ENCODE measurements around the gene SGCA. TPM values are rescaled to one million over a fixed set of nuclear protein-coding genes. Genes with fewer than 3 reads are reported as not detected.
A peak's percentile ranks its signal among the peaks of the same experiment; 100 is the strongest.

SGCA gene
- total and polyA plus RNA-seq, 2 of the 13 experiments (the other 11 are each of a cell fraction or from before 2014, with no cell fraction given): not detected

DNA sequence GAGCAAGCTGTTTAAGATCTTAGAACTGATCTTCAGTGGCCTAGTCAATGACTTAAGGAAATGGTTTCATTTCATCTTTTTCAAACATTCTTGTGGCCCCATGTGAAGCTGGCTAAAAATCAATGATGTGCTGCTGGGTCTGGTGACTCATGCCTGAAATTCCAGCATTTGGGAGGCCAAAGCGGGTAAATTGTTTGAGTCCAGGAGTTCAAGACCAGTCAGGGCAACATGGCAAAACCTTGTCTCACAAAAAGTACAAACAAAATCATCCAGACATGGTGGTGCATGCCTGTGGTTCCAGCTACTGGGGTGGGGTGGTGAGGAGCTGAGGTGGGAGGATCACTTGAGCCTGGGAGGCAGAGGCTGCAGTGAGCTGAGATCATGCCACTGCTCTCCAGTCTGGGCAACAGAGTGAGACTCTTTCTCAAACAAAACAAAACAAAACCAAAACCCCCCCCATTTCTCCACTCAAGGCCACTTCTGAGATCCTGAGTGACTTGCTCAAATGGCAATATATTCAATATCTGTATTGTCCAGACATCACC, 53.0 kb downstream of the SGCA start:
- H3K27me3 ChIP-seq (ENCODE audit: control insufficient read depth in 1 of 2, insufficient read depth in 2 of 2, low read length in 2 of 2): no peaks in the 10 kb centered on the region; a peak in 1 of 5 replicates
- no peaks in the 10 kb centered on the region for H3K9me3 ChIP-seq (ENCODE audit: low read length)
- peaks cover 49% of the 10 kb centered on the region for H3K4me1 ChIP-seq (ENCODE audit: insufficient read depth, low read length)
- no peak overlapping the region for H3K9ac ChIP-seq (ENCODE audit: insufficient read depth, low read depth, low read length)
- no peak overlapping the region for H2AFZ ChIP-seq (ENCODE audit: low read length)
- FAIRE-seq (peak; percentile 91), DNase-seq (ENCODE audit: low spot score) (peak; percentile 87), ATAC-seq (peak; percentile 35)
- H3K4me3 ChIP-seq (replicated peaks in 1 of 3; ENCODE audit: insufficient read depth in 1 of 3, low read depth in 2 of 3, low read length in 3 of 3): no peak overlapping the region
- no TSS peak for BruUV-seq (replicated peaks)
- H3K79me2 ChIP-seq (ENCODE audit: insufficient read depth, low read length): no peaks in the 10 kb centered on the region
- H3K36me3 ChIP-seq (replicated peaks in 1 of 2; ENCODE audit: control insufficient read depth in 1 of 2, insufficient read depth in 2 of 2, low read length in 2 of 2): no peaks in the 10 kb centered on the region
- 0% methylated on average over 1 of the region's 1 CpG for WGBS (ENCODE audit: low lambda C conversion rate)
- in situ Hi-C loops (cut with HindIII; ENCODE audit: extremely low pct_ligation_motif_present, low pct_unique_long_range_greater_than_20kb) (no loop called here), intact Hi-C loops (cut with micrococcal nuclease; ENCODE audit: unreplicated experiment) (no loop called here)
- H3K4me2 ChIP-seq (ENCODE audit: low read depth, low read length): peak overlapping the region; percentile 57
- POLR2A ChIA-PET: interaction anchor here (1.3 kb wide), 1 partner anchor 9 kb away, joined by 3 read pairs; no protein-coding TSS in a partner anchor
- H4K20me1 ChIP-seq (ENCODE audit: insufficient read depth, low read length): no peaks in the 10 kb centered on the region
- CTCF ChIA-PET (ENCODE audit: low intra/inter-chr PET ratio, low total read pairs): interaction anchor here (1.2 kb wide), 1 partner anchor 18 kb away, joined by 3 read pairs; no protein-coding TSS in a partner anchor
- no peak overlapping the region for H3K27ac ChIP-seq (ENCODE audit: extremely low read length, insufficient read depth, low read length)
- TF ChIP-seq SP4 (CRISPR knock-in tag; IDR thresholded peaks at IDR 0.05) (no peak), KLF15 (CRISPR knock-in tag; IDR thresholded peaks at IDR 0.05; ENCODE audit: borderline replicate concordance) (no peak), ISX (CRISPR knock-in tag; conservative IDR thresholded peaks at IDR 0.05) (no peak), ZMAT3 (CRISPR knock-in tag; conservative IDR thresholded peaks at IDR 0.05) (no peak), PHF5A (CRISPR knock-in tag; IDR thresholded peaks at IDR 0.05; ENCODE audit: low read depth, unreplicated experiment) (no peak), ZNF251 (CRISPR knock-in tag; IDR thresholded peaks at IDR 0.05) (no peak), REXO4 (CRISPR knock-in tag; IDR thresholded peaks at IDR 0.05; ENCODE audit: borderline replicate concordance) (no peak), RXRA (CRISPR knock-in tag; IDR thresholded peaks at IDR 0.05) (peak; percentile 25; the same call in 1 of the 2 replicates), CBX5 (CRISPR knock-in tag; IDR thresholded peaks at IDR 0.05; ENCODE audit: borderline replicate concordance) (0 out of 2 replicates have a peak, but pooled peaks have one; percentile 24), TEAD3 (CRISPR knock-in tag; optimal IDR thresholded peaks at IDR 0.05; ENCODE audit: borderline replicate concordance) (peak; percentile 91), HMG20B (CRISPR knock-in tag; conservative IDR thresholded peaks at IDR 0.05) (no peak), KAT2B (IDR thresholded peaks at IDR 0.05; ENCODE audit: borderline replicate concordance, low read depth, low read length) (no peak), MIXL1 (CRISPR knock-in tag; IDR thresholded peaks at IDR 0.05) (0 out of 2 replicates have a peak, but pooled peaks have one; percentile 15)
- TF ChIP-seq, protein P1, sequence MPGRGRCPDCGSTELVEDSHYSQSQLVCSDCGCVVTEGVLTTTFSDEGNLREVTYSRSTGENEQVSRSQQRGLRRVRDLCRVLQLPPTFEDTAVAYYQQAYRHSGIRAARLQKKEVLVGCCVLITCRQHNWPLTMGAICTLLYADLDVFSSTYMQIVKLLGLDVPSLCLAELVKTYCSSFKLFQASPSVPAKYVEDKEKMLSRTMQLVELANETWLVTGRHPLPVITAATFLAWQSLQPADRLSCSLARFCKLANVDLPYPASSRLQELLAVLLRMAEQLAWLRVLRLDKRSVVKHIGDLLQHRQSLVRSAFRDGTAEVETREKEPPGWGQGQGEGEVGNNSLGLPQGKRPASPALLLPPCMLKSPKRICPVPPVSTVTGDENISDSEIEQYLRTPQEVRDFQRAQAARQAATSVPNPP (CRISPR knock-in tag; IDR thresholded peaks at IDR 0.05): no peak
- TF ChIP-seq, protein P2, sequence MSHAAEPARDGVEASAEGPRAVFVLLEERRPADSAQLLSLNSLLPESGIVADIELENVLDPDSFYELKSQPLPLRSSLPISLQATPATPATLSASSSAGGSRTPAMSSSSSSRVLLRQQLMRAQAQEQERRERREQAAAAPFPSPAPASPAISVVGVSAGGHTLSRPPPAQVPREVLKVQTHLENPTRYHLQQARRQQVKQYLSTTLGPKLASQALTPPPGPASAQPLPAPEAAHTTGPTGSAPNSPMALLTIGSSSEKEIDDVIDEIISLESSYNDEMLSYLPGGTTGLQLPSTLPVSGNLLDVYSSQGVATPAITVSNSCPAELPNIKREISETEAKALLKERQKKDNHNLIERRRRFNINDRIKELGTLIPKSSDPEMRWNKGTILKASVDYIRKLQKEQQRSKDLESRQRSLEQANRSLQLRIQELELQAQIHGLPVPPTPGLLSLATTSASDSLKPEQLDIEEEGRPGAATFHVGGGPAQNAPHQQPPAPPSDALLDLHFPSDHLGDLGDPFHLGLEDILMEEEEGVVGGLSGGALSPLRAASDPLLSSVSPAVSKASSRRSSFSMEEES (CRISPR knock-in tag; IDR thresholded peaks at IDR 0.05): 0 out of 2 replicates have a peak, but pooled peaks have one; percentile 22
- TF ChIP-seq, protein P3, sequence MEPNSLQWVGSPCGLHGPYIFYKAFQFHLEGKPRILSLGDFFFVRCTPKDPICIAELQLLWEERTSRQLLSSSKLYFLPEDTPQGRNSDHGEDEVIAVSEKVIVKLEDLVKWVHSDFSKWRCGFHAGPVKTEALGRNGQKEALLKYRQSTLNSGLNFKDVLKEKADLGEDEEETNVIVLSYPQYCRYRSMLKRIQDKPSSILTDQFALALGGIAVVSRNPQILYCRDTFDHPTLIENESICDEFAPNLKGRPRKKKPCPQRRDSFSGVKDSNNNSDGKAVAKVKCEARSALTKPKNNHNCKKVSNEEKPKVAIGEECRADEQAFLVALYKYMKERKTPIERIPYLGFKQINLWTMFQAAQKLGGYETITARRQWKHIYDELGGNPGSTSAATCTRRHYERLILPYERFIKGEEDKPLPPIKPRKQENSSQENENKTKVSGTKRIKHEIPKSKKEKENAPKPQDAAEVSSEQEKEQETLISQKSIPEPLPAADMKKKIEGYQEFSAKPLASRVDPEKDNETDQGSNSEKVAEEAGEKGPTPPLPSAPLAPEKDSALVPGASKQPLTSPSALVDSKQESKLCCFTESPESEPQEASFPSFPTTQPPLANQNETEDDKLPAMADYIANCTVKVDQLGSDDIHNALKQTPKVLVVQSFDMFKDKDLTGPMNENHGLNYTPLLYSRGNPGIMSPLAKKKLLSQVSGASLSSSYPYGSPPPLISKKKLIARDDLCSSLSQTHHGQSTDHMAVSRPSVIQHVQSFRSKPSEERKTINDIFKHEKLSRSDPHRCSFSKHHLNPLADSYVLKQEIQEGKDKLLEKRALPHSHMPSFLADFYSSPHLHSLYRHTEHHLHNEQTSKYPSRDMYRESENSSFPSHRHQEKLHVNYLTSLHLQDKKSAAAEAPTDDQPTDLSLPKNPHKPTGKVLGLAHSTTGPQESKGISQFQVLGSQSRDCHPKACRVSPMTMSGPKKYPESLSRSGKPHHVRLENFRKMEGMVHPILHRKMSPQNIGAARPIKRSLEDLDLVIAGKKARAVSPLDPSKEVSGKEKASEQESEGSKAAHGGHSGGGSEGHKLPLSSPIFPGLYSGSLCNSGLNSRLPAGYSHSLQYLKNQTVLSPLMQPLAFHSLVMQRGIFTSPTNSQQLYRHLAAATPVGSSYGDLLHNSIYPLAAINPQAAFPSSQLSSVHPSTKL (CRISPR knock-in tag; IDR thresholded peaks at IDR 0.05): peak; percentile 58; the same call in 1 of the 2 replicates
- TF ChIP-seq, protein P4, sequence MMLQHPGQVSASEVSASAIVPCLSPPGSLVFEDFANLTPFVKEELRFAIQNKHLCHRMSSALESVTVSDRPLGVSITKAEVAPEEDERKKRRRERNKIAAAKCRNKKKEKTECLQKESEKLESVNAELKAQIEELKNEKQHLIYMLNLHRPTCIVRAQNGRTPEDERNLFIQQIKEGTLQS (CRISPR knock-in tag; IDR thresholded peaks at IDR 0.05): peak; percentile 89
